Colonic mucosa (tissue), 4 donors: ENCODE results near the gene ATXN2. TPM values are rescaled to one million over a fixed set of nuclear protein-coding genes. Genes with fewer than 3 reads are reported as not detected.

Experiments used
- DNase-seq: peaks from one replicate; pipeline ENCODE4 v3.0.0-alpha.2; 2020
- H3K27ac ChIP-seq: fragments of 200-600 bp; one replicate; pipeline ENCODE4 v1.8.0; 2021
- H3K27me3 ChIP-seq: fragments of 200-600 bp; one replicate; pipeline ENCODE4 v1.8.0; 2021
- H3K36me3 ChIP-seq: fragments of 200-600 bp; one replicate; pipeline ENCODE4 v1.8.0; 2021
- H3K4me1 ChIP-seq: fragments of 200-600 bp; one replicate; pipeline ENCODE4 v1.8.0; 2021; ENCODE audit warnings: mild to moderate bottlenecking
- H3K4me3 ChIP-seq: fragments of 200-600 bp; one replicate; pipeline ENCODE4 v1.8.0; 2021
- H3K9ac ChIP-seq, 2 donors: one replicate each; pipeline ENCODE4 v1.7.0; 2013; ENCODE audit warnings: control low read depth in 2 of 2, low read depth in 2 of 2, low read length in 2 of 2
- H3K9me3 ChIP-seq: fragments of 200-600 bp; one replicate; pipeline ENCODE4 v1.8.0; 2021
- intact Hi-C: fragments of 100-400 bp; cut with DNase I; formaldehyde crosslinking; loops from one replicate; pipeline ENCODE4 v1.14.1; 2022
- total RNA-seq, 2 donors: library from RNA; stranded (reverse); fragmentation: NEBNext Ultra II Directional in 1 of 2; extraction: Animal tissue kit (Norgen Biotek cat#: 25700) in 1 of 2; gene quantifications; one replicate each; pipeline ENCODE4 v1.2.1, GENCODE V29; 2021
- TF ChIP-seq, protein P1 (sequence below): fragments of 200-600 bp; IDR thresholded peaks from one replicate; pipeline ENCODE4 v1.8.0; 2022; ENCODE audit warnings: antibody characterized with exemption, mild to moderate bottlenecking
- donor health status: healthy.
- donor health status: DM: no; HTN: no; CAD: no.
- donor health status: DM: no; HTN: no; CAD: no.

Gene ATXN2
- total RNA-seq, 2 donors from 2014 or later = 48.7 to 55.1 TPM

DNA sequence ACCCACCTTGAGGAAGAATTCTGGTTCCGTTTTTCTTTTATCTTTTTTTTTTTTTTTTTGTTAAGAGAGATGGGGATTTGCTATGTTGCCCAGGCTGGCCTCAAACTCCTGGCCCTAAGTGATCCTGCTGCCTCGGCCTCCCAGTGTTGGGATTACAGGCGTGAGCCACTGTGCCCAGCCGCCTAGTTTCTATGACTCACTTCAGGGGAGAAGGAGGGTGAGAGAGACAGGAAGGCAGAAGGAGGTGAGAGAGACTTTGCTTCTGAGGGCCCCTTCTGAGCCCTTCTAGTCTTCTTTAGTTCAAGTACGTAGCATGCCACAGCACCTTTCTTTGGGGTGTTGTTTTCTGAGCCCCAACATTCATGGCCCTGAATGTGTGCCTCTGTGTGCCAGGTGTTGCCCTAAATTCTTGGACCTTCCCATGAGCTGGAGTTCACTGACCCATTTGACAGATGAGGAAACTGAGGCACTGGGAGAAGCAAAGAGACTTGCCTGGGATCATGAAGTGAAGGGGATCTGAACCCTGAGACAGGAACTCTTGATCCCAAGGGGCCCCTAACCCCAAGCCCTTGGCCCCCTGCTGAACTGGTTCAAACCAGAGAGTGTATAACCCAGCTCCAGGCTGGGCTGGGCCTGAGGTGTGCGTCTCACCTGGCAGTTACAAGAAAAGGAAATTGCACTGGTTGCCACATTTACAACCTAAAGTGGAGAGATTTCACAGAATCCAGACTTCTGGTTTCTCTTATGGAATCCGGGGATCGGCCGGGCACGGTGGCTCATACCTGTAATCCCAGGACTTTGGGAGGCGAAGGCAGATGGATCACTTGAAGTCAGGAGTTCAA lies 172.6 kb downstream of the ATXN2 start:
- peak; percentile 77 for DNase-seq
- Histone ChIP-seq H3K4me3 (no peak overlapping the region), H3K9ac (peak overlapping the region in 1 of 2 donors; percentile 57), H3K4me1 (peaks cover 44% of the 10 kb centered on the region), H3K9me3 (no peaks in the 10 kb centered on the region), H3K36me3 (no peaks in the 10 kb centered on the region), H3K27me3 (no peaks in the 10 kb centered on the region), H3K27ac (peak overlapping the region; percentile 66)
- intact Hi-C loops = no loop called here
- TF ChIP-seq, protein P1, sequence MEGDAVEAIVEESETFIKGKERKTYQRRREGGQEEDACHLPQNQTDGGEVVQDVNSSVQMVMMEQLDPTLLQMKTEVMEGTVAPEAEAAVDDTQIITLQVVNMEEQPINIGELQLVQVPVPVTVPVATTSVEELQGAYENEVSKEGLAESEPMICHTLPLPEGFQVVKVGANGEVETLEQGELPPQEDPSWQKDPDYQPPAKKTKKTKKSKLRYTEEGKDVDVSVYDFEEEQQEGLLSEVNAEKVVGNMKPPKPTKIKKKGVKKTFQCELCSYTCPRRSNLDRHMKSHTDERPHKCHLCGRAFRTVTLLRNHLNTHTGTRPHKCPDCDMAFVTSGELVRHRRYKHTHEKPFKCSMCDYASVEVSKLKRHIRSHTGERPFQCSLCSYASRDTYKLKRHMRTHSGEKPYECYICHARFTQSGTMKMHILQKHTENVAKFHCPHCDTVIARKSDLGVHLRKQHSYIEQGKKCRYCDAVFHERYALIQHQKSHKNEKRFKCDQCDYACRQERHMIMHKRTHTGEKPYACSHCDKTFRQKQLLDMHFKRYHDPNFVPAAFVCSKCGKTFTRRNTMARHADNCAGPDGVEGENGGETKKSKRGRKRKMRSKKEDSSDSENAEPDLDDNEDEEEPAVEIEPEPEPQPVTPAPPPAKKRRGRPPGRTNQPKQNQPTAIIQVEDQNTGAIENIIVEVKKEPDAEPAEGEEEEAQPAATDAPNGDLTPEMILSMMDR = no peak

DNA sequence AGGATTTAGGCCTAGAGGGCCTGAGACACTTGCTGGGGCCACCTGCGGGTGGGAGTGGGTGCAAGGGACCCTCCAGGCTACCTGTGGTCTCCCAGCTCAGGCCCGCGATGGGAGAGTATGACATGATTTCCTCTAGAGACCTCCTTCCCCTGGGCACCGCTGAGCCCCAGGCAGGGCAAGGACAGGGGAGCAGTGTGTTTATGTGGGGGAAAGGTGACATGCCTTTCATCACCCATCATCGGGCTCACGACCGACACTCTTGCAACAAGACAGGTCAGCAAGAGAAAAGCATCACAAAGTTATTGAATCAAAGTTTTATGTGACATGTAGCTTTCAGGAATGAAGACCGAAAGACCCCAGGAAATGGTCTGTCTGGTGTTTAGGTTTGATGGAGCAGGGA lies 173.5 kb downstream of the ATXN2 start:
- Histone ChIP-seq H3K9me3 (no peaks in the 10 kb centered on the region), H3K36me3 (no peaks in the 10 kb centered on the region), H3K9ac (peak overlapping the region in 1 of 2 donors; percentile 57), H3K4me1 (peaks cover 35% of the 10 kb centered on the region), H3K27me3 (no peaks in the 10 kb centered on the region), H3K27ac (peak overlapping the region; percentile 32), H3K4me3 (no peak overlapping the region)
- TF ChIP-seq, protein P1 = no peak
- intact Hi-C loops = no loop called here
- DNase-seq = no peak

DNA sequence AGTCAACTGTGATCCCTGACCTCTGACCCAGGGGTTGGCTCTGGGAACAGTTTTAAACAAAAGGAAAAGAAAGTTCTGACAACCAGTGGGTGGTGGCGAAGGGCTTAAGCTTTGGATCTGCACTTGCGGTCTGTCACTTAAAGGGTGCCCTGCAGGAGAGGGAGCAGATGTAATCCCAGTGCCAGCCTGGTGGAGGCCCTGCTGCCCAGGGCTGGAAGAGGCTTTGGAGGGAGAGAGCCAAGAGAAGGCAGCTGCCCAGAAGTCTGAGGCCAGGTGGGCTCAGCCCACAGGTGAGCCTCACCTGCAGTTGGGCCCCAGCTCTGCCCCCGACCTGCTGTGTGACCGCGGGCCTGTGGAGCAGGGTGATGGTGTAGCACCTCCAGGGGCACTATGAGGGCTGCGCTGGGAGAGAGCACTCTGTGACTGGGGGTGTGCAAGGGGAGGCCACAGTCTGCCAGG lies 174.3 kb downstream of the ATXN2 start:
- DNase-seq = no peak
- H3K9ac ChIP-seq = peak overlapping the region; percentile 3 to 57
- H3K4me3 ChIP-seq = no peak overlapping the region
- peaks cover 29% of the 10 kb centered on the region for H3K4me1 ChIP-seq
- H3K27me3 ChIP-seq = no peaks in the 10 kb centered on the region
- no peak overlapping the region for H3K27ac ChIP-seq
- no peaks in the 10 kb centered on the region for H3K9me3 ChIP-seq
- intact Hi-C loops = no loop called here
- no peaks in the 10 kb centered on the region for H3K36me3 ChIP-seq
- TF ChIP-seq, protein P1 = no peak

DNA sequence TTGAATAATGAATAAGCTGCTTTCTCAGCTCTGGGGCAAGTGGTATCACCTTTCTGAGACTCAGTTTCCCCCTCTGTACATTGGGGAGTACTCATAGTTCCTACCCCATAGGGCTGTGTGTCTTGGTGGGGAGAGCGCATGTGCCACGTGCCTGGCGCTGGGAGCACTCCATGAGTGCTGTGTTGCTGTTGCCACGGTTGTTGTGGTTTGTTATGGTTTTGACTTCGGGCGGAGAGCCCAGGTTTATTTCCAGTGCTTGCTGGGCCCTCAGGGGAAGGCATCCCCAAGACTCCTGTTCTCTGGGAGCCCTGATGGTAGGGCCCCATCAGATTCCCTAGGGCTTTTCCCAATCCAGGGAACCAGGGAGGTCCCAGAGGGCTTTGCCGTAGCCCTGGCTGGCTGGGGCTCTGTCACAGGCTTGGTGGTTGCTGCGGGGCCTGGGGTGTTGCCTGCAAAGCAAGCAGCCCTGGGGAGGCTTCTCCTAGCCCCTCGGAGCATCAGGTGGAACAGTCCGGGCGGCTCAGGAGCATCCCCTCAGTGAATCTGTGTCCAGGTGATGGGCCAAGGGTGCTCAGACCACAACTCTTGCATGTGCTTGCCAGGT lies 174.8 kb downstream of the ATXN2 start:
- Histone ChIP-seq H3K9me3 (no peaks in the 10 kb centered on the region), H3K27me3 (no peaks in the 10 kb centered on the region), H3K4me1 (peaks cover 24% of the 10 kb centered on the region), H3K9ac (no peak overlapping the region), H3K4me3 (no peak overlapping the region), H3K27ac (no peak overlapping the region), H3K36me3 (no peaks in the 10 kb centered on the region)
- intact Hi-C loops = no loop called here
- TF ChIP-seq, protein P1 = no peak
- DNase-seq = no peak

DNA sequence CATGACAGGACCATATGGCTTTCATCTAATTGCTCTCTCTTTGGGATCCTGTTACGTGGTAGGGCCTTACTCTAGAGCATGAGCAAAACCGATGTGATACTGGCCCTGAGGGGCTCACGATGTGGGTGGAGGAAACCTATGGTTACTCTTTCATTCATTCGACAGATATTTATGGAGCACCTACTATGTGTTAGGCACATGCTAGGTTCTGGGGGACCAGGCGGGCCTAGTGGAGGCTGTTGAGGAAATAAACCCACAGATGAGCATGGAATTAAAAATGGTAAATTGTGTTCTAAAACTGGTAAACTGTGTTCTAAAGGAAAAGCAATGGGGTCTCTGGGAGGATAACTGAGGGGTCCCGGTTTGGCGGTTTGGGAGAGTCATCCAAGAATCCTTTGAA lies 178.6 kb downstream of the ATXN2 start:
- no peaks in the 10 kb centered on the region for H3K27me3 ChIP-seq
- H3K9ac ChIP-seq = no peak overlapping the region
- H3K4me3 ChIP-seq = no peak overlapping the region
- intact Hi-C loops = no loop called here
- H3K4me1 ChIP-seq = peaks cover 5% of the 10 kb centered on the region
- no peak for DNase-seq
- no peaks in the 10 kb centered on the region for H3K9me3 ChIP-seq
- no peak overlapping the region for H3K27ac ChIP-seq
- no peaks in the 10 kb centered on the region for H3K36me3 ChIP-seq
- TF ChIP-seq, protein P1 = no peak
